Measurements from ENCODE around the gene KIZ.
"Not testable (repeated sequence)": the region's sequence is repeated elsewhere in the genome, so short reads cannot be mapped to it uniquely, and the experiment has no call there.

Gene KIZ

DNA sequence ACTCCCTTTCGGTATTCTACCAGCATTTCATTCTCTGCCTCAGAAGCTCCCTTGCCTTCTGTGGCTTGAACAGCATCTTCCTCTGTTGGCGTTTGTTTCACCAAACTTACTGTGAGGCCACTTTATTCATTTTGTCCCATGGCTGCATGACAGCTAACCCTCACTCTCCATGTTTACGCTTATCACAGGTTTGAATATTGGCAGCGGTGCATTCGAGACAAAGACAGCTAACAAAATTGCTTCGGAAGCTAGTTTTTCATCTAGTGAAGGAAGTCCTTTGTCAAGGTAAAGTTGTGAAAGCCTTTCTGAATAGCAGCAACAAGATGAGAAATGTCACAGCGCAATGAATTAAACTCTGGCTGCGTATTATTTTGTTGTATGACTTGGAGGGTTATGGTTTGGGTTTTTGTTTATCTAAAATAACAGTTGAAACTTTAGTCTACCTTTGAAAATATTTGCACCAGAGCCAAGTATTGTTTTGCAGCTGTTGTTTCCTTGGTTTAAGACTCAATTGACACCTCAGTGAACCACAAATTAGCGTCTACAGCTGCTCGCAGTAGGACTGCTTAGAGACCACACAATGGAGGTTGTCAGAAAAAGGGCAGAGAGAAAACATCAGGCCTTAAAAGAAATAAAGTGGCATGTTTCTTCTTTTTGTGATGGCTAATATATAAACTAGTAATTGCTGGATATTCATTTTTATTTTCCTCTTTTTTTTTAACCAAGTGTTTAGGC is 106.8 kb downstream of the KIZ start:
- DNase-seq = no peak

DNA sequence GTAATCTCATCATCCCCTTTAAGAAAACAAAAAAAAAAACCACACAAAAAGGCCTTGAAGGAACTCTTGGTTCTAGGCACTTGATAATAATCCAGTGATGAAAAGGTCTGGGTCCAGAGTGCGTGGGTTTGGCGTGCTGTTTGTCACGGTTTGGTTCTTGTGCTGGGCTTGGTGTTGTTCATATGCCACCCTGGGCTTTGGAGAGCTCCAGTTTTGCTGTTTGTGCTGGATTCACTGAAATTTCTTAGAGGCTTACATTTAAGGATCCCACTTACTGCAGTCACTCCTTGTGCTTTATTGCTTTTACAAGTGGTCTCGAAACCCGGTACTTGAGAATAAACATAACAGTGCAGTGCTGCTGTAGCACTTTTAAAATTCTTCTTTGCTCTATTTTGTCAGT is 108.4 kb downstream of the KIZ start:
- no peak for DNase-seq

DNA sequence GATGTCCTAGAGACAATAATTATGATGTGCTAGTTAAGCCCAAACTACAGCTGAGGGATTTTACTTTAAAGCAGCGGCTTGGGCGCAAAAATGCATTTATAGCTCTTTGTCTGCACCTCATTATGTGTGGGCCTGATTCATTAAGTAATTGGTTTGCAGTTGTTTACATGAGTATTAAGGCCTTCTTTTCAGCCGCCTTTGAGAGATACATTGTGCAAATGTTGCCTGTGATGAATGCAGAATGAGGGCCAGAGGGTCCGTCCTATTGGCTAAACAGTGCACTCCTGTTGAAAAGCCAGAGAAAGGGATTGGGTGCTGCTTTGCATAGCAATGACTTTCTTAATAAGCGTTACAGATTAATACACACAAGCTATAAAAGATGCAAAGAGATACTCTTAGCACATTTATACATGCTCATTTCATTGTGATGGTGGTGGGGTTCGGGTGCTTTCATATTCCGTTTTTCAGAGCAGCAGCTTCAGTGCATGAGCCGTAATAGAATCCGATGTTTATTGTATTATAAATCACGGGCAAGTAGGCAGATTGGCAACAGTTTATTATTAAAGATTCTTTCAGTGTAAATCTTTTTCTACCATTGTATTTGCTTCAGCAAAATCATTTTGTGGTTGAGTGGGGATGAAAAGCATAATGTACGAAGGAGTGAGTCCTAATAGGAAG is 109.1 kb downstream of the KIZ start:
- no peak for DNase-seq

DNA sequence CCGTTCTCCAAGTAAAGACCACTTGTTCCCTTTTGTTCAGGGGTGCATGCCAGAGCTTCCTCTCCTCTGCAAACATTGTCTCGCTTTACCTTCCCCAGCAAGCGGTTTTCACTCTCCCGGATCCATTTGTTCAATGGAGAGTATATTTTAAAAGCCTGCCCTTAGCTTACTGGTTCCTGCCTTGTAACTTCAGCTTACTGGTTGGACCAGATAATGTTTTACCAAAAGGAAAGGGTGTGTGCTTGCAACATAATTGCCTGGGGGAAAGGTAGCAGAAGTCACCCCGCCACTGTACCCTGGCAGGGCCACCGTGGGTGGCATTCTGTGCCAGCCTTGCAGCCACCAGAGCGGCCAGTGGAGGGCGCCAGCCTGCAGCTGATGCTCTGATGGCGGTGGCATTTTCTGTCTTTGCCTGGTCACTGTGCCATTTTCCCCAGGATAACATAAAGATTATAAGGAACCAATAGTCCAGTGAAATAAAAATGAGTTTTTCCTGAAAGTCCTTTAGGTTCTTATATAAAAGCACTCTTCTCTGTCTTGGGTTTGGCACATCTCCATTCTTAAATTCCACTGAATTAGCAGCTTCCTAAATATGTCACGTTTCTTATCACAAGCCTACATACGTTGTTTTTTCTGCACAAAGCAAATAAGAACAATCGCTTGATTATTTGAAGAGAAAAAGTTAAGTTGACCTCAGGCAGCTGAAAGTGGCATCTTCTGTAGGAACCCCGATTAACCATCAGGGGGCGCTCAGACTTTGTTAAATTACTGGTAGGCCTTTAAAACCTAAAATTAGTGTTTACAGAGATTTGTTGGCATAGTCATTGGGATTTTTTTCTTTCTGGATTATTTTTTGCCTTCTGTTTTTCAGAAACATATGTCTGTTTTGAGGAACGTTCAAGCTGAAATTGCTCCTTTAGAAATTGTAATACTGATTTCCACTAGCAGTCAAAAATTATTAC is 109.9 kb downstream of the KIZ start:
- DNase-seq = peak; percentile 50

DNA sequence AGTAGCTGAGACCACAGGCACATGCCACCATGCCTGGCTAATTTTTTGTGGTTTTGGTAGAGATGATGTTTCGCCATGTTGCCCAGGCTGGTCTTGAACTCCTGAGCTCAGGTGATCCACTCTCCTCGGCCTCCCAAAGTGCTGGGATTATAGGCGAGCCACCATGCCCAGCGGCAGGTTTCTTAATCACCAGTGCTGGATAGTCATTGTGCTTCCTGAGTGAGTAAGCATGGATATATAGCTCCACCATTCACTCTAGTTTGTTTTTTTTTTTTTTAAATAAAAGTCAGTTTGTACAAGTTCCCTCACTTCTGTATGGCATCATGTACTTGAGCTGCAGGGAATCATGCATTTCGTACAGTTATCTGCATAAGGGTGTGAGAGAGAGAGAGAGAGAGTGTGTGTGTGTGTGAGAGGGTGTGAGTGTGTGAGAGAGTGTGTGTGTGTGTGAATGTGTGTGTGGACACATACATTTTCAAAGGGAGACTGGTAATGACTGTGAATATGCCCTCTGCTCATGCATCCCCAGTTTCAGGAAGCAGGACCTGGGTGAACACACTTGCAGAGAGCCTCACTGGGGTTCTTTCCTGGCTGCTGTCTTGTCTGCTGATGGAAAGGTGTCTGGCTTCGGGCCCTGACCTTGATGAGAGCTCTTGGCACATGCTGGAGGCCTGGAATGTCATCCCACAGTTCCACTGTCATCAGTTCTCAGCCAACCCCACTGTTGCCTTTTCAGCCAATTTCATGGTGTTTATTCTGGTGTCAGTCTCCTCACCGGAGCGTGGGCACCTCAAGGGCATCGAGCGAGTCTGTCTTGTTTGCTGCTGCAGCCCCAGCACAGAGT is 112.3 kb downstream of the KIZ start:
- DNase-seq = no peak

DNA sequence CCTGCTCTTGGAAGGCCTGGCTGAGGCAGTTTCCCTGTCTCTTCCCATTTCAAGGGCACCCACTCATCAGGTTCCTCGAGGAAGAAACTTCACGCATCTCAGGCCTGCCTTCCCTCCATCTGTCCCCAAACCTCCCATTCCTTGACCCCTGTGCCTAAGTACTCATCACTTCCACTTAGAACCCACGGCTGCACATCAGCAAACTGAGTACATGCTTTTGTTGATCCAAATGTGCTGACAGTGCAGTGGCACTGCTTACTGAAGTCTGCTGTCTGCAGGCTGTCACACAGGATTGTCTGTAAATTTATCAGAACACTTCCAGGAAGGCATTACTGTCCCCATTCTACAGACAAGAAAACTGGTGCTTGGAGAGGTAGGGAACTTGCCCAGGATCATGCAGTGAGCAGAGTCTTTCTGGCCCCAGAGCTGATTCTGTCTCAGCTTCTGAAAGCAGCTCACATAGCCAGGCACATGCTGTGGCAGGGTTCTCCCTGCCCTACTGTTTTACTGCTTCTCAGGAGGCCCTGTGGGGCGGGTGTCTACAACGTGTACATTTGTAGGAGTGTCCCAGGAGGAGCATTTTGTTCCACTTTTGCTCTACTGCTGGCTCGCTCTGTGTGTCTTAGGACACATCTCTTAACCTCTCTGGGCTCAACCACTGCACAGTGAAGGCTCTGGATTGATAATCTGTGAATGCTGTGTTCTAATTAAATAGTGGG is 113.1 kb downstream of the KIZ start:
- DNase-seq = no peak

DNA sequence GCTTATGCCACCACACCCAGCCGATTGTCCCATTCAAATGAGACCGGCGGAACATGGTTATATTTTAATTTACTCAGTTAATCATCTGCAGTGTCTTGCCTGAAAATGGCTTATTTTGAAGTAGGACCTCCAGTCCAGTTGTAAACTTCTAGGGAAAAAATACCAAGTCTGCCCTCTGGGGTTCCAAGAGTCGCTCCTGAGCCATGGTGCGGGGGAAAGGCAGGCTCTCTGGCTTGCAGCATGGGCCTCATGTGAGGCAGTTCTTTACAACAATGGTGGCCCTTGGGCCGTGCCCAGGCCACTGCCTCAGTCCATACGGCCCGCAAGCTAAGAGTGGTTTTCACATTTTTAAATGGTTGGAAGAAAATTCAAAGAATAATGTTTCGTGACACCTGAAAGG is 114.5 kb downstream of the KIZ start:
- DNase-seq = no peak

DNA sequence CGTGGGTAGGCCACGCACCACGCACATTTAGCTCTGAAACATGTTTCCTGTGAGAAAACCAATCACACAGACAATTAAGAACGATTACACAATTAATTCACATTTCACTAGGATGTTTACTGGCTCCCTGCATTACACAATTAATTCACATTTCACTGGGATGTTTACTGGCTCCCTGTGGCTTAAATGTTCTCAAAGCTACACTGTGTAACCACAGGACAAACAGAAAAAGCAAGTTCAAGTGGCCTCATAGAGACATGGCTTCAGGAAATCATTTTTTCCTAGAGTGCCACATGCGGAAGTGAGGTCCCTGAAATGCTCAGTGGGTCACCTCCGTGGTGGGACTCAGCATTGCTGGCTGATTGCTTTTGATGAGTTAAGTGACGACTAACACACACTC is 115.5 kb downstream of the KIZ start:
- no peak for DNase-seq

DNA sequence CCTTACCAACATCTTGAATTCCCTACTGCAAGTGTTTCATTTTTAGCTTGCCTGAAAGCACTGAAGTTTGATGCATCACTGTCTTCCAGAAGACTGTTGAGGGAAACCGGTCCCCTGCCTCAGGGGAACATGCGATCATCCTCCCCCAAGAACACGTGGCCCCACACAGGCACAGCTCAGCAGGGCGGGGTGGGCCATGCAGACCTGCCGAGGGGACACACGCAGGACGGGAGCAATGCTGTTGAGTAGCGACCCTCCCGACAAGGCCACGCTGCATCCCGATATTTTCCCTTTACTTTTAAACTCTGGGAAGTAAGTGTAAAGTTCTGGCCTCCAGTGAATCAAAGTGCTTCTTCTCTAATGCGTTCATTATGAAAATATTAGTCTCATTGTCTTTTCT is 117.9 kb downstream of the KIZ start:
- DNase-seq = no peak

DNA sequence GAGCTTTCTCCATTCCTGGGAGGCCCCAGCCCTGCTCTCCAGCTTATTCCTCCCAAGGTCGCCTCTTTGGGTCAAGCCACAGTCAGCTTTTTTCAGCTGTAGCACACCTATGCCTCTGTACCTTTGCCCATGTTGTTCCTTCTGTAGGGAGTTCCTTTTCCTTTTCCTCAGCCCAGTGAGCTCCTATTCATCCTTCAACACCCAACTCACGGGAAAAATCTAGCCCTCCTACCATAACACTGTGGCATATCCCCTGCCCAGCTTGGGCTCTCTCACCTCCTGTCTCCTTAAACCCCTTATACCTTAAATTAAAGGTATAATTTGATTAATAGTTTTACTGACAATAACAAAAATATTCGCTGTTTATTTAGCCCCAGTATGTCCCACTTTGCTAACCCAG is 118.9 kb downstream of the KIZ start:
- no peak for DNase-seq

DNA sequence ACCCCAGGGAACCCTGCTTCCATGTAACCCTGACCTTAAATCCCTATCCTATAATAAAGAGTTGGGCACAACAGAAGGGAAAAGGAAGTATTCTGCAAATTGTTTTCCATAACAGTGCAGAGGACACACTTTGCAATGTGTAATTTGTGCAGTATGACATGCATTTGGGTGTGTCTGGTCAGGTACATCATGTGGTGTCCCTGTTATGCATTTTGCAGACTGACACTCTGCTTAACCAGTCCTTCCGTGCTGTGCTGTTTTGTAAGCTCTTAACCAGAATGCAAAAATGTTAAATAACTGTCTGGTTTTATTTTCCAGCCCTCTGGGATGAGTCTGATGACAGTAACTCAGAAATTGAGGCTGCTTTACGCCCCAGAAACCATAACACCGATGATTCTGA is 120.3 kb downstream of the KIZ start:
- no peak for DNase-seq

DNA sequence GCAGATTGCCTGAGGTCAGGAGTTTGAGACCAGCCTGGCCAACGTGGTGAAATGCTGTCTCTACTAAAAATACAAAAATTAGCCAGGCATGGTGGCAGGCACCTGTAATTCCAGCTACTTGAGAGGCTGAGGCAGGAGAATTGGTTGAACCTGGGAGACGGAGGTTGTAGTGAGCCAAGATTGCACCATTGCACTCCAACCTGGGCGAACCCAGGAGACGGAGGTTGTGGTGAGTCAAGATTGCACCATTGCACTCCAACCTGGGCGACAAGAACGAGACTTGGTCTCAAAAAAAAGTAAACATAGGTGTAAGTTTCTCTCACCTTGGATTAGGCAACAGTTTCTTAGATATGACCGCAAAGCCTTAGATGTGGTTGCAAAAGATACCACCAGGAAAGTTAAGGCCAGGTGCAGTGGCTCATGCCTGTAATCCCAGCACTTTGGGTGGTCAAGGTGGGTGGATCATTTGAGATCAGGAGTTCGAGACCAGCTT is 121.8 kb downstream of the KIZ start:
- DNase-seq = not testable (repeated sequence)

DNA sequence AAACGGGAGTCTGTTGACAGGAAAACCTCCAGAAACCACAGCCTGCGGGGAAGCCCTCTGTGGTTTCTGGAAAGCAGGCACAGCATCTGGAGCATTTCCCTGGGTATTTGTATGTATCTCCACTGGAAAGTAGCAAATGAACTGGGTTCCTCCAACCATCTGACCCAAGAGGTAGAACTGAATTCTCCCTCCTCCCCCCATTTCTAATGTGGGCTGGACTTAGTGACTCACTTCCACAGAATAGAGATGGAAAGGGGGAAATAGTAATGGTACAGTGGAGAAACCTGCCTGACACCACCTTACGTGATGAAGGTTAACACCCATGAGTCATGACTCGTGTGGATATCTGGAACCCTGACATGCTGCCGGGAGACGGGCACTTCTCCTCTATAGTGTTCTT is 125.4 kb downstream of the KIZ start:
- DNase-seq = no peak

DNA sequence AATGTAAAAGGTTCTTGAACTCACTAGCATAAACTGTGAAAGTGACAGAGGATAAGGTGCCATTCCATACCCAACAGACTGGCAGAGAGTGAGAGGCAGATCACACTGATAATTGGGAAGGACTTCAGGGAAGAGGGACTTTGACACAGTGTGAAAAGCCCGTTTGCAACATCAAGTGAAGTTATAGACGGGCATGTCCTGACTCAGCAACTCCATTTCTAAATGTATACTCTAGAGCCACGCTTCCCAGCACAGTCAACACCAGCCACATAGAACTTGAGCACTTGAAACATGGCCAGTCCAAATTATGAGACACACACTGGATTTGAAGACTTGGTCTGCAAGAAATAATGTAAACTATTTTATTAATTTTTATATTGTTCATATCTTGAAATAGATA is 131.3 kb downstream of the KIZ start:
- no peak for DNase-seq

DNA sequence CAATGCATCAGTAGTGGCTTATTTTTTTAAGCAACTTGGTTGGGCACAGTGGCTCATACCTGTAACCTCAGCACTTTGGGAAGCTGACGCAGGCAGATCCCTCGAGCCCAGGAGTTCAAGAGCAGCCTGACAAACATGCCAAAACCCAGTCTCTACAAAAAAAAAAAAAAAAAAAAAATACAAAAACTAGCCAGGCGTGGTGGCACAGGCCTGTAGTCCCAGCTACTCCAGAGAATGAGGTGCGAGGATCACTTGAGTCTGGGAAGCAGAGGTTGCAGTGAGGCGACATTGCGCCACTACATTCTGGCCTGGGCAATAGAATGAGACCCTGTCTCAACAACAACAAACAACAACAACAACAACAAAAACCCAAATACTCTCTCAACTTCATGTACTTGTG is 132.5 kb downstream of the KIZ start:
- DNase-seq = no peak

DNA sequence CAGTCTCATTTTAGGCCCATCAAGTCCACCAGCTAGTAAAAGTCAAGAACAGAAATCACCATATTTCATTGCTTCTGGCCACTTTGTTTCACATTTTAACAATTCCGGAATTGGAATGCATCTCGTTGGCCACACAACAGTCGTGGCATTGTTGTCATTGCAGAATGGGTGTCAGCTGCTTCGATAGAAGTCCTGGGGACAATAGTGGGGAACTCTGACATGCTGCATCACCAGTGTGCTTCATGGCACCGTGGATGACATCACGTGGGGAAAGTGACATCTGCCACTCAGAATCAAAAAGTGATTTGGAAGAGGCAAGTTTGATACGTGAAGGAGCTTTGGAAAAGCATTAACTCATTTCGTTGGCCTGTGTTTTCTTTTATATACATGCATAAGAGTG is 133.5 kb downstream of the KIZ start:
- no peak for DNase-seq

DNA sequence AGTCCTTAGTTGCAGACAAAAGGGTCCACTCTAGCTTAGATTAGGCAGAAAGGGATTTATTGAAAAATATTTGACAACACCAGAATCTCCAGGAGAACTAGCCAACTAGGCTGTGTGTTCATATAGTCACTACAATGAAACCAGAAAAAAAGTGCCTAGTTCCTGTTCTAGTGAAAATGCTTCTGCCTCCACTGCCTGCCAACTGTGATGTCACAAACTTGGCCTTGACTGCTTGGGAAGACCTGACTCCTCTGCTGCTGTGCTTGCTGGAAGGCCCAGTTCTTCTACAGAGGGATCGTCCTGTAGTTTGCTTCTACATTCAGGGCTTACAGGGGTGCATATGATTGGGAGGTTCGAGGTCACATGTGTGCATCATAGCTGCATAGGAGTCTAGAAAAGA is 136.9 kb downstream of the KIZ start:
- no peak for DNase-seq

DNA sequence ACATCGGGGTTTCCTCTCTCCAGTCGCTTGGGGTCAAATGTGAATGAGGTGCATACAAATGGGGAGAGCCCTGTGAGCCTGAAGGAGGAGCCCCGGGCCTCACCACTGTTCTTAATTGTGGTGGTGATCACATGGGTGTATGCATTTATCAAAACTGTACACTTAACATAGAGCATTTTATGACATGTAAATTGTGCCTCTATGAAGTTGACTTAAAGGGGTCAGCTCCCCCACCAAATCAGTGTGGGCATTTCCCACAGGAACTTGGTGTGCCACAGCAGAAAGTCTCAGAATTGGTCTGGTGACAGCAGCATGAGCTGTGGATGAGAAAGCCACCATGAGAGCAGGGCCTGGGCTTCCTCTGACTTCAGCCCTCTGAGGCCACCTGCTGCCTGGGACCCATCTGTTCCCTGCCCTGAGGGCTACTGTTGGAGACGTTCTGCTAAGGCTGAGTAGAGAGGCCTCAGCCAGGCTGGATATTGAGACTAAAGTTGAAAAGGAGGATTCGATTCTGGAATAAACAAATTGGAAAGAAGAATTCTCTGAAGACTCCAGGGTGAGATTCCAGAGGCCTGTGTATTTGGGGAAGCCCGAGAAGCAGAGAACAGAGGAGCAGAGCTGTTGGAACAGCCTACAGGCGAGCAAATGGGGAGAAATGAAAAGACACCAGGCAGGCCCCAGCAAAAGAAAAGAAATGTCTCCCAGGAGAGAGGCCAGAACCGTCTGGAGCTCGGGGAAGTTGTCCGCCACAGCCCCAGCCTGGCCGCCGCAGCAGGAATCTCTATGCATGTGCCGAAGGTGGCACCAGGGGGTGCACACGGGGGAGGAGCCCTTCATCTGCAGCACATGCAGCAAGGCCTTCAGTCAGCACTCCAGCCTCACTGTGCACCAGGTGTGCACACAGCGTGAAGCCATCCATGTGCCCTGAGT is 139.6 kb downstream of the KIZ start:
- no peak for DNase-seq

DNA sequence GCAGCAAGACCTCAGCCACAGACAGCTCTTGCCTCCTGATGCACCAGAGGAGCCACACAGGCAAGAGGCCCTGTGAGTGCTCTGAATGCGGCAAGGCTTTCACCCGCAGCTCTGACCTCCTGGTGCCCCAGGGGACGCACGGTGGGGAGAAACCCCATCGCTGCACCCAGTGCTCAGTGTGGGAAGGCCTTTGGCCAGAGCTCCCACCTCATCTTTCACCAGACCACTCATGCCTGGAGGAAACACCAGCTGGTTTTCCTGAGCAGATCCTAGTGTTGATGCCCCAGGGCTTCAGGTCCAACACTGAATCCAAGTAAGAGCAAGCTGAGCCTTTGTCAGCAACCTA is 140.3 kb downstream of the KIZ start:
- no peak for DNase-seq

DNA sequence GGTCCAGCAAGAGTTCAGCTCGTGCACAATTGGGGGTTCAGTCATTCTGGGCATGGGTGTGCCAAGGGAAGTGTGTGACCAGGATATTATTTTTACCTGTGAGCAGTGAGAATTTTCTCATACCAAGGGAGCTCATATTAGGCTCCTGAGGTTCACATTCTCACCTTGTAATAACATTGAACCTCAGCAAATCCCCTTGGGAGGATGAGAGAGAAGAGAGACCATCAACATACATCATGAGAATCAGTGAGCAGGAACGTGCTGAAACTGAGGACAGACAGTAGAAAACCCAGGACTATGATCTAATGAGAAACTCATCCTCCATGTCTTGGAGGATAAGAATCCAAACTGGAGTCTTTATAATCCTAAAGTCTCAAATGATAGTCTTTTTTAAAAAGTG is 143.9 kb downstream of the KIZ start:
- DNase-seq = no peak

DNA sequence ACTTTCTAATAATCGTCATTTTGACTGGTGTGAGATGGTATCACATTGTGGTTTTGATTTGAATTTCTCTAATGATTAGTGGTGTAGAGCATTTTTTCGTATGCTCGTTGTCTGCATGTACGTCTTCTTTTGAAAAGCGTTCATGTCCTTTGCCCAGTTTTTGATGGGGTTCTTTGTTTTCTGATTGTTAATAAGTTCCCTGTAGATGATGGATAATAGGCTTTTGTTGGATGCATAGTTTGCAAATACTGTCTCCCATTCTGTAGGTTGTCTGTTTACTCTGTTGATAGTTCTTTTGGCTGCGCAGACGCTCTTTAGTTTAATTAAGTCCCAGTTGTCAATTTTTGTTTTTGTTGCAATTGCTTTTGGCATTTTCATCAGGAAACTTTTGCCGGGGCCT is 144.9 kb downstream of the KIZ start:
- DNase-seq = no peak

Measured in CD4-positive, alpha-beta T cell treated with Interleukin-15 for 1 hour (primary cell).